ENCODE data around the gene HAGH. TPM values are rescaled to one million over a fixed set of nuclear protein-coding genes. Genes with fewer than 3 reads are reported as not detected.

HAGH gene
- total RNA-seq, 1 donor from 2014 or later, result 35.9 TPM

DNA sequence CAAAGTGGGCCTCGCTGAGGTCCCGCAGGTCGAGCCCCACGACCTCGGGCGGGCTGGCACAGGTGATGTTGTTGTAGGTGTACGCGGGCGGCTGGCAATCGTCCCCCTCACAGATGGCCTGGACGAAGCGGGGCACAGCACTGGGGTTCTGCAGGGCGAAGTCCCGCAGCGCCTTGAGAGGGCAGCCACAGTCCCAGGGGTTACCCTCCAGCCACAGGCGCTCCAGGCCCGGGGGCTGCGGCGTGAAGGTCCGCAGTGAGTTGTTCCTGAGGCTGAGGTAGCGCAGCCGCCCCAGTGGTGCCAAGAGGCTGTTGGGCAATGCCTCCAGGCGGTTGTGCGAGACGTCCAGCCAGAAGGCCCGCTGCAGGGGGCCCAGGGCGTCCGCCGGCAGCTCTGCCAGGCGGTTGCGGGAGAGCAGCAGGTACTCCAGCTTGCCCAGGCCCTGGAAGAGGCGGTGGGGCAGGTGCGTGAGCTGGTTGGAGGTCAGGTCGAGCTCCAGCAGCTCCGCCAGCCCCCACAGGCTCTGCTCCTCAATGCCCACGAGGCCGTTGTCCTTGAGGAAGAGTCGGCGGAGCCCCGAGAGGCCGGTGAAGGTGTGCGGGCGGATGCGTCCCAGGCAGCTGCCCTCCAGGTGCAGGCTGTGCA is 35.9 kb downstream of the HAGH start:
- no peak overlapping the region for H3K27ac Mint-ChIP-seq (ENCODE audit: unreplicated experiment)
- Histone ChIP-seq H3K27ac (ENCODE audit: low read depth, low read length) (no peak overlapping the region), H3K79me2 (ENCODE audit: insufficient read depth, low read length) (peaks cover 25% of the 10 kb centered on the region), H3K27me3 (ENCODE audit: insufficient read depth, low read length) (no peaks in the 10 kb centered on the region), H3K9me3 (ENCODE audit: insufficient read depth, low read depth, low read length) (no peaks in the 10 kb centered on the region), H3K4me1 (ENCODE audit: insufficient read depth, low read length) (no peaks in the 10 kb centered on the region), H4K20me1 (ENCODE audit: insufficient read depth, low read length) (peaks cover 20% of the 10 kb centered on the region), H3K4me3 (ENCODE audit: insufficient read depth, low read depth, low read length) (no peak overlapping the region), H3K36me3 (ENCODE audit: insufficient read depth, low read length) (no peaks in the 10 kb centered on the region), H3K4me2 (ENCODE audit: low read length) (no peak overlapping the region), H2AFZ (ENCODE audit: low read depth, low read length) (no peak overlapping the region), H3K9ac (ENCODE audit: low read length) (no peak overlapping the region)
- H3K9me3 Mint-ChIP-seq (ENCODE audit: unreplicated experiment), result no peaks in the 10 kb centered on the region
- no peaks in the 10 kb centered on the region for H3K27me3 Mint-ChIP-seq (ENCODE audit: low read depth, unreplicated experiment)
- no peak overlapping the region for H3K4me3 Mint-ChIP-seq (ENCODE audit: unreplicated experiment)
- FAIRE-seq (no peak), DNase-seq (ENCODE audit: low read depth) (no peak)
- no peaks in the 10 kb centered on the region for H3K4me1 Mint-ChIP-seq (ENCODE audit: low read depth, unreplicated experiment)
- peaks cover 3% of the 10 kb centered on the region for H3K36me3 Mint-ChIP-seq (ENCODE audit: low read depth, unreplicated experiment)
- TF ChIP-seq EZH2 (IDR thresholded peaks at IDR 0.05; ENCODE audit: insufficient read depth, low read length), result no peak
- TF ChIP-seq, protein P1, sequence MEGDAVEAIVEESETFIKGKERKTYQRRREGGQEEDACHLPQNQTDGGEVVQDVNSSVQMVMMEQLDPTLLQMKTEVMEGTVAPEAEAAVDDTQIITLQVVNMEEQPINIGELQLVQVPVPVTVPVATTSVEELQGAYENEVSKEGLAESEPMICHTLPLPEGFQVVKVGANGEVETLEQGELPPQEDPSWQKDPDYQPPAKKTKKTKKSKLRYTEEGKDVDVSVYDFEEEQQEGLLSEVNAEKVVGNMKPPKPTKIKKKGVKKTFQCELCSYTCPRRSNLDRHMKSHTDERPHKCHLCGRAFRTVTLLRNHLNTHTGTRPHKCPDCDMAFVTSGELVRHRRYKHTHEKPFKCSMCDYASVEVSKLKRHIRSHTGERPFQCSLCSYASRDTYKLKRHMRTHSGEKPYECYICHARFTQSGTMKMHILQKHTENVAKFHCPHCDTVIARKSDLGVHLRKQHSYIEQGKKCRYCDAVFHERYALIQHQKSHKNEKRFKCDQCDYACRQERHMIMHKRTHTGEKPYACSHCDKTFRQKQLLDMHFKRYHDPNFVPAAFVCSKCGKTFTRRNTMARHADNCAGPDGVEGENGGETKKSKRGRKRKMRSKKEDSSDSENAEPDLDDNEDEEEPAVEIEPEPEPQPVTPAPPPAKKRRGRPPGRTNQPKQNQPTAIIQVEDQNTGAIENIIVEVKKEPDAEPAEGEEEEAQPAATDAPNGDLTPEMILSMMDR (IDR thresholded peaks at IDR 0.05; ENCODE audit: insufficient read depth, low read depth, low read length), result no peak

DNA sequence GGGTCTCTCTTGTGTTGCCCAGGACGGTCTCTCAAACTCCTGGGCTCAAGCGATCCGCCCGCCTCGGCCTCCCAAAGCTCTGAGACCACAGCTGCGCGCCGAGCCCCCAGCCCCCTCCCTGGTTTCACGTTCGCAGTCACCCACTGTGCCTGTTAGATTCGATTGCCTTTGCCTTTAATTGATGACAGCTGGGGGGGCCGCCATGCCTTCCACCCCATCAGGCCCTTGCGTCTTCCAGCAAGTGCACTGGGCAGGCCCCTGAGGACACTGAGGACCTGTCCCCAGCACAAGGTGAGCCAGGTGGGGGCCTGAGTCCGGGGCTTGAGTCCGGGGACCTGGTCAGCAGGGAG is 36.4 kb downstream of the HAGH start:
- H3K4me2 ChIP-seq (ENCODE audit: low read length), result no peak overlapping the region
- Mint-ChIP-seq H3K9me3 (ENCODE audit: unreplicated experiment) (no peaks in the 10 kb centered on the region), H3K27me3 (ENCODE audit: low read depth, unreplicated experiment) (no peaks in the 10 kb centered on the region), H3K4me1 (ENCODE audit: low read depth, unreplicated experiment) (no peaks in the 10 kb centered on the region), H3K27ac (ENCODE audit: unreplicated experiment) (no peak overlapping the region), H3K4me3 (ENCODE audit: unreplicated experiment) (no peak overlapping the region), H3K36me3 (ENCODE audit: low read depth, unreplicated experiment) (peaks cover under 1% of the 10 kb centered on the region)
- no peak overlapping the region for H3K4me3 ChIP-seq (ENCODE audit: insufficient read depth, low read depth, low read length)
- no peaks in the 10 kb centered on the region for H3K27me3 ChIP-seq (ENCODE audit: insufficient read depth, low read length)
- TF ChIP-seq, protein P1 (IDR thresholded peaks at IDR 0.05; ENCODE audit: insufficient read depth, low read depth, low read length), result no peak
- no peak for TF ChIP-seq EZH2 (IDR thresholded peaks at IDR 0.05; ENCODE audit: insufficient read depth, low read length)
- H3K36me3 ChIP-seq (ENCODE audit: insufficient read depth, low read length), result no peaks in the 10 kb centered on the region
- no peaks in the 10 kb centered on the region for H3K4me1 ChIP-seq (ENCODE audit: insufficient read depth, low read length)
- DNase-seq (ENCODE audit: low read depth) (no peak), FAIRE-seq (no peak)
- peaks cover 30% of the 10 kb centered on the region for H3K79me2 ChIP-seq (ENCODE audit: insufficient read depth, low read length)
- H4K20me1 ChIP-seq (ENCODE audit: insufficient read depth, low read length), result peaks cover 25% of the 10 kb centered on the region
- H3K9ac ChIP-seq (ENCODE audit: low read length), result no peak overlapping the region
- H2AFZ ChIP-seq (ENCODE audit: low read depth, low read length), result no peak overlapping the region
- no peak overlapping the region for H3K27ac ChIP-seq (ENCODE audit: low read depth, low read length)
- H3K9me3 ChIP-seq (ENCODE audit: insufficient read depth, low read depth, low read length), result no peaks in the 10 kb centered on the region

DNA sequence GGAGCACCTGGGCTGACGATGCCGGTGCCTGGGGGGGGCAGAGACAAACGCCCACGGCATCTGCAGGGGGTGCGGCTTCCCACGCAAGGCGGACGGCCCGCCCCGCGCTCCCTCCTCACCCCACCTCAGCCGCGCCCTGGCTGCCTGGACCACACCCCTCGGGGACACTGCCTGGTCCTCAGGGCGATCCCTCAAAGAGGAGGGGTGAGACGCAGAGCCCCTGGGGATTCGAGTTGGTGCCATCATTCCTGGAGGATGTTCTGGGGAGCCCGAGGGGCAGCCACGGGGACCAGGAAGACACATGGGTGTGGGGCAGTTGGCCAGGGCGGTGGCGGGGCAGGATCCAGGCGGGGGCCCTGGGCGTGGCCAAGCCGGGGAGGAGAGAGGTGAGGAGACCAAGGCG is 37.0 kb downstream of the HAGH start:
- no peaks in the 10 kb centered on the region for H3K27me3 ChIP-seq (ENCODE audit: insufficient read depth, low read length)
- no peak overlapping the region for H3K4me3 ChIP-seq (ENCODE audit: insufficient read depth, low read depth, low read length)
- TF ChIP-seq EZH2 (IDR thresholded peaks at IDR 0.05; ENCODE audit: insufficient read depth, low read length), result no peak
- TF ChIP-seq, protein P1 (IDR thresholded peaks at IDR 0.05; ENCODE audit: insufficient read depth, low read depth, low read length), result no peak
- H3K9me3 ChIP-seq (ENCODE audit: insufficient read depth, low read depth, low read length), result no peaks in the 10 kb centered on the region
- no peaks in the 10 kb centered on the region for H3K36me3 Mint-ChIP-seq (ENCODE audit: low read depth, unreplicated experiment)
- no peak overlapping the region for H3K9ac ChIP-seq (ENCODE audit: low read length)
- H3K4me2 ChIP-seq (ENCODE audit: low read length), result no peak overlapping the region
- H3K79me2 ChIP-seq (ENCODE audit: insufficient read depth, low read length), result peaks cover 36% of the 10 kb centered on the region
- no peak overlapping the region for H2AFZ ChIP-seq (ENCODE audit: low read depth, low read length)
- no peaks in the 10 kb centered on the region for H3K4me1 ChIP-seq (ENCODE audit: insufficient read depth, low read length)
- no peaks in the 10 kb centered on the region for H3K4me1 Mint-ChIP-seq (ENCODE audit: low read depth, unreplicated experiment)
- H4K20me1 ChIP-seq (ENCODE audit: insufficient read depth, low read length), result peaks cover 28% of the 10 kb centered on the region
- H3K27ac Mint-ChIP-seq (ENCODE audit: unreplicated experiment), result no peak overlapping the region
- DNase-seq (ENCODE audit: low read depth) (no peak), FAIRE-seq (no peak)
- no peak overlapping the region for H3K4me3 Mint-ChIP-seq (ENCODE audit: unreplicated experiment)
- H3K9me3 Mint-ChIP-seq (ENCODE audit: unreplicated experiment), result no peaks in the 10 kb centered on the region
- H3K36me3 ChIP-seq (ENCODE audit: insufficient read depth, low read length), result peaks cover 2% of the 10 kb centered on the region
- H3K27me3 Mint-ChIP-seq (ENCODE audit: low read depth, unreplicated experiment), result no peaks in the 10 kb centered on the region
- H3K27ac ChIP-seq (ENCODE audit: low read depth, low read length), result no peak overlapping the region
